Parathyroid adenoma (tissue), 2 donors: Measurements from ENCODE around the gene ASIC3.

ENCODE experiments used
- H2AFZ ChIP-seq: fragments of 300-600 bp; sonication (generic); one replicate; pipeline ENCODE4 v1.7.0; 2017; ENCODE audit warnings: antibody characterized with exemption, mild to moderate bottlenecking
- H3K27ac ChIP-seq: fragments of 300-600 bp; sonication (generic); one replicate; pipeline ENCODE4 v1.7.0; 2017
- H3K27me3 ChIP-seq: fragments of 300-600 bp; sonication (generic); one replicate; pipeline ENCODE4 v1.7.0; 2017; ENCODE audit warnings: low read length; ENCODE audit not compliant: control insufficient read depth, insufficient read depth
- H3K36me3 ChIP-seq: fragments of 300-600 bp; sonication (generic); one replicate; pipeline ENCODE4 v1.7.0; 2017; ENCODE audit warnings: low read length; ENCODE audit not compliant: control insufficient read depth, insufficient read depth
- H3K4me1 ChIP-seq: fragments of 300-600 bp; sonication (generic); one replicate; pipeline ENCODE4 v1.7.0; 2017; ENCODE audit warnings: control low read depth
- H3K4me2 ChIP-seq: fragments of 300-600 bp; sonication (generic); one replicate; pipeline ENCODE4 v1.7.0; 2017; ENCODE audit warnings: low read length
- H3K4me3 ChIP-seq: fragments of 300-600 bp; sonication (generic); one replicate; pipeline ENCODE4 v1.7.0; 2017; ENCODE audit warnings: low read depth, low read length
- H3K79me2 ChIP-seq: fragments of 300-600 bp; sonication (generic); one replicate; pipeline ENCODE4 v1.7.0; 2017; ENCODE audit warnings: control low read depth
- H3K9ac ChIP-seq: fragments of 300-600 bp; sonication (generic); one replicate; pipeline ENCODE4 v1.7.0; 2017; ENCODE audit warnings: mild to moderate bottlenecking
- H3K9me3 ChIP-seq: fragments of 300-600 bp; sonication (generic); one replicate; pipeline ENCODE4 v1.7.0; 2017; ENCODE audit warnings: low read length; ENCODE audit not compliant: control insufficient read depth
- CTCF ChIP-seq: fragments of 300-600 bp; sonication (generic); IDR thresholded peaks from one replicate; pipeline ENCODE4 v1.7.0; 2017; ENCODE audit warnings: antibody characterized with exemption, mild to moderate bottlenecking
- donor health status: primary hyperparathyroidism.

Gene ASIC3

DNA sequence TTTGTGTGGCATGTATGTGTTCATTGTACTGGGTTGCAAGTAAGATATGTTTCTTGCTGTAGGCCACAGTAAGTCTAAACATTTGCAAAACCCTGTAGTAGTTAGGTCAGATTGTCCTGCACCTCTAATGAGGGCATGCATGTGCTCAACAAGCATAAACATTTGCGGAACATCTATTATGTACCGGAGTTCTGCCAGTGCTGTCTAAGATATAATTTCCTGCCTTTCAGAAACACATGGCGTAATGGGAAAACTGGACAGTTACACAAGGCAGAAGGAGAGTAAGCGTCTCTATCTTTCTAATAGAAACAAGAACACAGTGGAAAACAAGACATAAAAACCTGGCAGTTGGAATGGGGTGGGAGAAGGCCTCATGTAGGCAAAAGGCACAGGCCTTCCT is 17.3 kb upstream of the ASIC3 start:
- no peak overlapping the region for H3K4me2 ChIP-seq
- no peak overlapping the region for H3K27ac ChIP-seq
- no peaks in the 10 kb centered on the region for H3K9me3 ChIP-seq
- peaks cover 27% of the 10 kb centered on the region for H3K79me2 ChIP-seq
- no peaks in the 10 kb centered on the region for H3K36me3 ChIP-seq
- peaks cover 3% of the 10 kb centered on the region for H3K4me1 ChIP-seq
- H2AFZ ChIP-seq: no peak overlapping the region
- H3K4me3 ChIP-seq: no peak overlapping the region
- no peak overlapping the region for H3K9ac ChIP-seq
- no peak for TF ChIP-seq CTCF
- H3K27me3 ChIP-seq: no peaks in the 10 kb centered on the region

DNA sequence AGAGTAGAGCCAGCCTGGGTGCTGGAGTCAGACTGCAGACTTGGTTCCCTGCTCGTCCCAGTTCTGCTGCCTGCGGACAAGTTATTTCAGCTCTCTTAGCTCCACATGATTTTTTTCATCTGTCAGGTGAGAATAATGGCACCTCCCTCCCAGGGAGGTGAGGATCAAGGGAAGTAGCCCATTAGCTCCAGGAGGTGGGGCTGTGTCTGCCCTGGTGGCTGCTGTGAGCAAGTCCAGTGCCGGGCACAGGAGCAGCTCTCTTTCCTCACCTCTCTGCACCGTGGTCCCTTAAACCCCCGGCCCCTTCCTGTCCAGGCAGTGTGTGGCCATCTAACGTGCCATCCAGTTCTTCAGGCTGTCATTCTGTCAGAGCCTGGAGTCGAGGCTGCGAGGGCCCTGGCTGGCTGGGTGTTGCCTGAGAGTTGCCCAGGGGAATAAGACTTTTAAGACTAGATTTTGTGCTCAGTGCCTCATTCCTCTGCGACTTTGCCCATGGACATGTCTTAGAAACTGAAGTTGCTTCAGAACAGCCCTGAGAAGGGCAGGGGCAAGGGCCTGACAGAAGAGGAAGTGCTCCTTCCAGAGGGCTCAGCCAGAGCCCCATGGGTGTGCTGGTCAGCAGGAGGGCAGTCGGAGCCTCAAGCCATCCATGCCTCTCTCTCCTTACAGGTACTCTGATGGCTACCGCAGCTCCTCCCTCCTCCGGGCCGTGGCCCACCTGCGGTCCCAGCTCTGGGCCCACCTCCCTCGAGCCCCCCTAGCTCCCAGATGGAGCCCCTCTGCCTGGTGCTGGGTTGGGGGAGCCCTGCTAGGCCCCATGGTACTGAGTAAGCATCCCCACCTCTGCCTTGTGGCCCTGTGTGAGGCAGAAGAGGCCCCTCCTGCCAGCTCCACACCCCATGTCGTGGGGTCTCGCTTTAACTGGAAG is 15.1 kb upstream of the ASIC3 start:
- Histone ChIP-seq H3K36me3 (no peaks in the 10 kb centered on the region), H3K79me2 (peaks cover 27% of the 10 kb centered on the region), H3K9ac (no peak overlapping the region), H3K9me3 (no peaks in the 10 kb centered on the region), H3K4me2 (no peak overlapping the region), H3K27me3 (no peaks in the 10 kb centered on the region), H2AFZ (no peak overlapping the region), H3K27ac (no peak overlapping the region), H3K4me3 (no peak overlapping the region), H3K4me1 (peaks cover 3% of the 10 kb centered on the region)
- no peak for TF ChIP-seq CTCF

GRCh38 chr7:151033864-151034249 is 14.5 kb upstream of the ASIC3 start:
- Histone ChIP-seq H3K36me3 (no peaks in the 10 kb centered on the region), H3K4me3 (no peak overlapping the region), H3K4me2 (no peak overlapping the region), H3K4me1 (peaks cover 3% of the 10 kb centered on the region), H3K27me3 (no peaks in the 10 kb centered on the region), H2AFZ (no peak overlapping the region), H3K79me2 (peaks cover 27% of the 10 kb centered on the region), H3K27ac (no peak overlapping the region), H3K9ac (no peak overlapping the region), H3K9me3 (no peaks in the 10 kb centered on the region)
- no peak for TF ChIP-seq CTCF

DNA sequence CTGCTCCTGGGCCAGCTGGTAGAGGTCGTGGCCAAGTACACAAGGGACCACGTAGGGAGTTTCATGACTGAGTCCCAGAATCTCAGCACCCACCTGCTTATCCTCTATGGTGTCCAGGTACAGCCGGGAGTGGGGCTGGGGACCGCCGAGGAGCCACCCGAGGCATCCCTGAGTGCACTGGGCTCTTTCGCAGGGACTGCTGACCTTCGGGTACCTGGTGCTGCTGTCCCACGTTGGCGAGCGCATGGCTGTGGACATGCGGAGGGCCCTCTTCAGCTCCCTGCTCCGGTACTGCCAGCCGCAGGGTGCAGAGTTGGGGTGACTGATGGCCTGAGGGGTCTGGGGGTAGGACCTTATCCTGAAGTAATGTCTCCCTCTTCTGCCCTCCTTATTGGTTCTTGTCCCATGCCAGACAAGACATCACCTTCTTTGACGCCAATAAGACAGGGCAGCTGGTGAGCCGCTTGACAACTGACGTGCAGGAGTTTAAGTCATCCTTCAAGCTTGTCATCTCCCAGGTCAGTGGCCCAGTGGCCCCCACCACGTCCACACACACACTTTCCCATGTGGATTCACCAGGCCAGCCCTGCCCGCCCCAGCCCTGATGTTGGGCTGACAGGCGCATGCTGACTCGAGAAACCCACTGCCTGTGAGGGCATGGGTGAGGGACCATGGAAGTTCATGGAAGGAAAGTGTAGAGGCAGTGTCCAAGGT is 13.9 kb upstream of the ASIC3 start:
- TF ChIP-seq CTCF: no peak
- H3K9me3 ChIP-seq: no peaks in the 10 kb centered on the region
- H3K4me2 ChIP-seq: no peak overlapping the region
- H3K36me3 ChIP-seq: no peaks in the 10 kb centered on the region
- no peaks in the 10 kb centered on the region for H3K4me1 ChIP-seq
- H3K4me3 ChIP-seq: no peak overlapping the region
- H3K79me2 ChIP-seq: peaks cover 24% of the 10 kb centered on the region
- no peaks in the 10 kb centered on the region for H3K27me3 ChIP-seq
- H2AFZ ChIP-seq: no peak overlapping the region
- no peak overlapping the region for H3K27ac ChIP-seq
- H3K9ac ChIP-seq: no peak overlapping the region
